Keratinocyte (primary cell): Measurements from ENCODE around the gene RASGEF1C. TPM values are rescaled to one million over a fixed set of nuclear protein-coding genes. Genes with fewer than 3 reads are reported as not detected.

Source experiments
- DNase-seq: peaks from one replicate; pipeline ENCODE4 v3.0.0-alpha.2; 2011; ENCODE audit warnings: low read depth, missing footprints, low spot score
- FAIRE-seq: peaks from 2 replicates; lab custom pipeline; 2011; peaks lifted over from hg19 to GRCh38; lab: Jason Lieb, UNC
- H2AFZ ChIP-seq: 2 replicates; pipeline ENCODE4 v1.6.0; 2012; ENCODE audit warnings: low read length, control low read depth, inconsistent platforms; ENCODE audit not compliant: control insufficient read depth
- H3K27ac ChIP-seq: 2 replicates; pipeline ENCODE4 v1.5.1; 2011; ENCODE audit warnings: low read length; ENCODE audit not compliant: control insufficient read depth, insufficient read depth
- H3K27me3 ChIP-seq: 3 replicates; pipeline ENCODE4 v1.6.0; 2011; ENCODE audit warnings: low read length; ENCODE audit not compliant: control insufficient read depth, insufficient read depth; ENCODE audit errors: extremely low read depth
- H3K36me3 ChIP-seq, 2 experiments: 2 replicates in 1 of 2; 3 replicates in 1 of 2; pipeline ENCODE4 v1.5.1; 2011; ENCODE audit warnings: low read length in 2 of 2, mild to moderate bottlenecking in 1 of 2; ENCODE audit not compliant: control insufficient read depth in 2 of 2, insufficient read depth in 2 of 2; ENCODE audit errors: extremely low read depth in 1 of 2
- H3K4me1 ChIP-seq: 3 replicates; pipeline ENCODE4 v1.5.1; 2011; ENCODE audit warnings: low read length; ENCODE audit not compliant: control insufficient read depth, insufficient read depth; ENCODE audit errors: extremely low read depth
- H3K4me2 ChIP-seq: 3 replicates; pipeline ENCODE4 v1.6.0; 2011; ENCODE audit warnings: low read depth, low read length; ENCODE audit not compliant: control insufficient read depth, insufficient read depth; ENCODE audit errors: extremely low read depth
- H3K4me3 ChIP-seq, 3 experiments: fragments of 200-600 bp in 1 of 3; sonication (generic) in 1 of 3; 2 replicates in 2 of 3; 3 replicates in 1 of 3; pipeline ENCODE4 v1.5.1; 2011 to 2016; ENCODE audit warnings: low read length in 3 of 3, mild to moderate bottlenecking in 3 of 3, control low read depth in 2 of 3, inconsistent platforms in 1 of 3, low read depth in 1 of 3, mixed read lengths in 1 of 3, mixed run types in 1 of 3, moderate library complexity in 1 of 3; ENCODE audit not compliant: control insufficient read depth in 2 of 3, insufficient read depth in 2 of 3; ENCODE audit errors: extremely low read depth in 1 of 3
- H3K79me2 ChIP-seq: 2 replicates; pipeline ENCODE4 v1.6.0; 2012; ENCODE audit warnings: low read length; ENCODE audit not compliant: control insufficient read depth, insufficient read depth
- H3K9ac ChIP-seq: 3 replicates; pipeline ENCODE4 v1.6.0; 2011; ENCODE audit warnings: low read length; ENCODE audit not compliant: control insufficient read depth, insufficient read depth; ENCODE audit errors: extremely low read depth
- H3K9me1 ChIP-seq: 3 replicates; pipeline ENCODE4 v1.6.0; 2011; ENCODE audit warnings: low read length; ENCODE audit not compliant: control insufficient read depth, insufficient read depth; ENCODE audit errors: extremely low read depth
- H3K9me3 ChIP-seq: 2 replicates; pipeline ENCODE4 v1.5.1; 2012; ENCODE audit warnings: low read depth, low read length; ENCODE audit not compliant: control insufficient read depth
- H4K20me1 ChIP-seq: 3 replicates; pipeline ENCODE4 v1.6.0; 2011; ENCODE audit warnings: low read length; ENCODE audit not compliant: control insufficient read depth, insufficient read depth; ENCODE audit errors: extremely low read depth
- EZH2 ChIP-seq: IDR thresholded peaks from one replicate; pipeline ENCODE4 v1.6.1; 2012; ENCODE audit warnings: inconsistent platforms, mild to moderate bottlenecking, low read length, moderate library complexity
- dilution Hi-C: fragments of 300-500 bp; cut with MboI; formaldehyde crosslinking; loops from one replicate; pipeline ENCODE4 v1.7.0; 2020; ENCODE audit warnings: low sequenced_read_pairs; ENCODE audit not compliant: extremely low pct_ligation_motif_present
- polyA plus RNA-seq, 5 experiments: library from polyadenylated mRNA; depleted of rRNA in 3 of 5; stranded (reverse) in 3 of 5; stranded (forward) in 1 of 5; unstranded in 1 of 5; fragments of >200 nt; gene quantifications; 1 replicate in 1 of 5; 2 replicates in 3 of 5; 3 replicates in 1 of 5; pipeline versions ENCODE4 v1.2.1 to v1.2.3, GENCODE V29; 2011 to 2012; ENCODE audit warnings: missing spikeins in 2 of 5, low read depth in 1 of 5, low replicate concordance in 1 of 5
- TF ChIP-seq, protein P1 (sequence below), 3 experiments: IDR thresholded peaks in 1 of 3; conservative IDR thresholded peaks in 1 of 3; optimal IDR thresholded peaks in 1 of 3; 2 replicates in 2 of 3; 3 replicates in 1 of 3; pipeline versions ENCODE3 to v1.5.1; 2011; ENCODE audit warnings: low read length in 3 of 3, mild to moderate bottlenecking in 3 of 3, moderate library complexity in 2 of 3, control low read depth in 1 of 3, inconsistent platforms in 1 of 3; ENCODE audit not compliant: insufficient read depth in 2 of 3; ENCODE audit errors: extremely low read depth in 1 of 3

The RASGEF1C gene
- polyA plus RNA-seq, 1 donor (not counting 4 experiments of a cell fraction or from before 2014, with no cell fraction given), result not detected

DNA sequence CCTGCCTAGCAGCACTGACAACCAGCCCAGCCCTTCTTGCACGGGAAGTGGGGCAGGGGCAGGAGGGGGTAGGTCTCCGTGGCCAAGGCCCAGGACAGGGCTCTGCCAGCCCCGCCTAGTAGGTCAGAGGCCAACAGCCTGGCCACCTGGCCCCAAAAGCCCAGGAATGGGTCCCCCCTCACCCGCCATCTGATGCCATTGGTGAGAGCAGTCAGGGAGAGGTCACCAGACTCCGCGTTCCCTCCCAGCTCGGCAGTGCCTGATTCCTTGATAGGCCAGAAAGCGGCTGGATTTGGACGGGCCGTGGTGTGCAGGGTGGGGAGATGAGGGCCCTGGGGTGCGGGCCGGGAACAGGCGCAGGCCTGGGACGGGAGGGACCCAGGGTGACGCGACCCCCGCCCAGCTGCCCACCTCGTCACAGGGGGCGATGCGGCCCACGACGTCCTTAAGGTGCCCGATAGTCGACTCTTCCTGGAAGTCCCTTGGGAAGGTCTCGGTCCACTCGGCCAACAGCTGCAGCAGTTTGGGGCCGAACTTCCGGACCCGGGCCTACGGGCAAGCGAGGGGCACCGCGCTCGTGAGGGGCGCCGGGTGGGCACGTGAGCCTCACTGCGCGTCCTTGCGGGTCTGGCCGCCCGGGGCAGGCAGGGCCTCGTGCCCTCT, 72.9 kb downstream of the RASGEF1C start:
- no peak overlapping the region for H3K4me3 ChIP-seq
- no peak overlapping the region for H2AFZ ChIP-seq
- TF ChIP-seq EZH2, result no peak
- TF ChIP-seq, protein P1, sequence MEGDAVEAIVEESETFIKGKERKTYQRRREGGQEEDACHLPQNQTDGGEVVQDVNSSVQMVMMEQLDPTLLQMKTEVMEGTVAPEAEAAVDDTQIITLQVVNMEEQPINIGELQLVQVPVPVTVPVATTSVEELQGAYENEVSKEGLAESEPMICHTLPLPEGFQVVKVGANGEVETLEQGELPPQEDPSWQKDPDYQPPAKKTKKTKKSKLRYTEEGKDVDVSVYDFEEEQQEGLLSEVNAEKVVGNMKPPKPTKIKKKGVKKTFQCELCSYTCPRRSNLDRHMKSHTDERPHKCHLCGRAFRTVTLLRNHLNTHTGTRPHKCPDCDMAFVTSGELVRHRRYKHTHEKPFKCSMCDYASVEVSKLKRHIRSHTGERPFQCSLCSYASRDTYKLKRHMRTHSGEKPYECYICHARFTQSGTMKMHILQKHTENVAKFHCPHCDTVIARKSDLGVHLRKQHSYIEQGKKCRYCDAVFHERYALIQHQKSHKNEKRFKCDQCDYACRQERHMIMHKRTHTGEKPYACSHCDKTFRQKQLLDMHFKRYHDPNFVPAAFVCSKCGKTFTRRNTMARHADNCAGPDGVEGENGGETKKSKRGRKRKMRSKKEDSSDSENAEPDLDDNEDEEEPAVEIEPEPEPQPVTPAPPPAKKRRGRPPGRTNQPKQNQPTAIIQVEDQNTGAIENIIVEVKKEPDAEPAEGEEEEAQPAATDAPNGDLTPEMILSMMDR (optimal IDR thresholded peaks at IDR 0.05 in 1 of 3, IDR thresholded peaks at IDR 0.05 in 1 of 3, conservative IDR thresholded peaks at IDR 0.05 in 1 of 3; ENCODE audit: extremely low read depth in 1 of 3, insufficient read depth in 2 of 3, low read length in 3 of 3), result no peak
- no peaks in the 10 kb centered on the region for H3K27me3 ChIP-seq
- H4K20me1 ChIP-seq, result no peaks in the 10 kb centered on the region
- FAIRE-seq, result no peak
- no peaks in the 10 kb centered on the region for H3K4me1 ChIP-seq
- H3K4me2 ChIP-seq, result no peak overlapping the region
- H3K27ac ChIP-seq, result no peak overlapping the region
- H3K36me3 ChIP-seq, result no peaks in the 10 kb centered on the region
- dilution Hi-C loops, result no loop called here
- no peak for DNase-seq
- H3K9ac ChIP-seq, result no peak overlapping the region
- no peaks in the 10 kb centered on the region for H3K79me2 ChIP-seq
- H3K9me1 ChIP-seq, result no peaks in the 10 kb centered on the region
- H3K9me3 ChIP-seq, result no peaks in the 10 kb centered on the region

GRCh38 chr5:180135128-180135955, 73.7 kb downstream of the RASGEF1C start:
- no peak for TF ChIP-seq EZH2
- TF ChIP-seq, protein P1 (optimal IDR thresholded peaks at IDR 0.05 in 1 of 3, IDR thresholded peaks at IDR 0.05 in 1 of 3, conservative IDR thresholded peaks at IDR 0.05 in 1 of 3; ENCODE audit: extremely low read depth in 1 of 3, insufficient read depth in 2 of 3, low read length in 3 of 3), result no peak
- H3K27me3 ChIP-seq, result no peaks in the 10 kb centered on the region
- dilution Hi-C loops, result no loop called here
- no peaks in the 10 kb centered on the region for H4K20me1 ChIP-seq
- H3K9ac ChIP-seq, result no peak overlapping the region
- no peak overlapping the region for H3K27ac ChIP-seq
- H3K9me1 ChIP-seq, result no peaks in the 10 kb centered on the region
- no peaks in the 10 kb centered on the region for H3K79me2 ChIP-seq
- DNase-seq (no peak), FAIRE-seq (peak; percentile 36)
- H3K4me3 ChIP-seq, result no peak overlapping the region
- H3K36me3 ChIP-seq, result no peaks in the 10 kb centered on the region
- H3K4me1 ChIP-seq, result no peaks in the 10 kb centered on the region
- no peak overlapping the region for H3K4me2 ChIP-seq
- H2AFZ ChIP-seq, result no peak overlapping the region
- no peaks in the 10 kb centered on the region for H3K9me3 ChIP-seq
